OCI-M1 (cell line): Measurements from ENCODE around the gene SINHCAF.
"Not testable (repeated sequence)": the region's sequence is repeated elsewhere in the genome, so short reads cannot be mapped to it uniquely, and the experiment has no call there.

Experiments
- DNase-seq: peaks from one replicate; lab custom pipeline; 2025; lab: John Stamatoyannopoulos, UW

The SINHCAF gene

DNA sequence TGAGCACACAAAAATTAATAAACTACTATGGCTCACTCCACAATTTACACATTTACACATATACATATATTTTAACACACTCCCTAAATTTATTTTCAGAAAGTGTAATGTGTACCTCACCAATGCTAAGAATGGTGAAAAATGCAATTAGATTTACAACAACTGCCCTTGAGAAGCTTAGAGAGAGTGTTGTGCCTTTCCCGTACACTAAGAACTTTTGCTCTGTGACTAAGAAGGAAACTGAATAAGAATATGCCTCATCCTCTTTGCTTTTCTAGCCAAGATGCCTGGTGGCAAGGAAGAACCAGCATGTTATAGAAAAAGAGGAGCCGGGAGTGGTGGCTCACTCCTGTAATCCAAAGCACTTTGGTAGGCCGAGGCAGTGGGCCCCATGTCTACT is 62.3 kb downstream of the SINHCAF start:
- no peak for DNase-seq

DNA sequence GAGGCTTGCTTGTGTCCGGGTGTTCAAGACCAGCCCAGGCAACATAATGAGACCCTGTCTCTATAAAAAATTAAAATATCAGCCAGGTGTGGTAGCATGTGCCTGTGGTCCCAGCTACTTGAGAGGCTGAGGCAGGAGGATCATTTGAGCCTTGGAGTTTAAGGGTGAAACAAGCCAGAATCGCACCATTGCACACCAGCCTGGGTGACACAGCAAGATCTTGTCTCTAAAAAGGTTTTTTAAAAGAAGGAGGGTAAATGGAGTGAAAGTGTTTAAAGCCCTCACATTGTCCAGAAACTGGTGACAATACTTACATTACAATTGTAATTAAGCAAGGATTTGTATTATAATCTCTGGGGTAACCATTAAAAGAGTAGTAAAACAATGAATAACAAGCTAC is 64.2 kb downstream of the SINHCAF start:
- DNase-seq: no peak

DNA sequence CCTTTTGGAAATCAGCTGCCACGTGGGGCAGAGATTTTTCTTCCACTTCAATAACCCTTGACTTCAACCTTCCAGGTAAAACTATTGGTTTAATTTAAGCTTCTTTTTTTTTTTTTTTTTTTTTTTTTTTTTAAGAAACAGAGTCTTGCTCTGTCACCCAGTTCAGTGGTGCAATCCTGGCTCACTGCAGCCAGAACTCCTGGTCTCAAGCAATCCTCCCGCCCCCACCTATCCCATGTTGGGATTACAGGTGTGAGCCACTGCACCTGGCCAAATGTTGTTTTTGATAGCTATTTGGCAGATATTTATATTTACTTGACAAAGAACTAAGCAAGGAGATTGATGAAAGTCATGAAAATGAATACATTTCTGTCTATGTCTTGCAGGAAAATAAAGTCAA is 65.1 kb downstream of the SINHCAF start:
- no peak for DNase-seq

DNA sequence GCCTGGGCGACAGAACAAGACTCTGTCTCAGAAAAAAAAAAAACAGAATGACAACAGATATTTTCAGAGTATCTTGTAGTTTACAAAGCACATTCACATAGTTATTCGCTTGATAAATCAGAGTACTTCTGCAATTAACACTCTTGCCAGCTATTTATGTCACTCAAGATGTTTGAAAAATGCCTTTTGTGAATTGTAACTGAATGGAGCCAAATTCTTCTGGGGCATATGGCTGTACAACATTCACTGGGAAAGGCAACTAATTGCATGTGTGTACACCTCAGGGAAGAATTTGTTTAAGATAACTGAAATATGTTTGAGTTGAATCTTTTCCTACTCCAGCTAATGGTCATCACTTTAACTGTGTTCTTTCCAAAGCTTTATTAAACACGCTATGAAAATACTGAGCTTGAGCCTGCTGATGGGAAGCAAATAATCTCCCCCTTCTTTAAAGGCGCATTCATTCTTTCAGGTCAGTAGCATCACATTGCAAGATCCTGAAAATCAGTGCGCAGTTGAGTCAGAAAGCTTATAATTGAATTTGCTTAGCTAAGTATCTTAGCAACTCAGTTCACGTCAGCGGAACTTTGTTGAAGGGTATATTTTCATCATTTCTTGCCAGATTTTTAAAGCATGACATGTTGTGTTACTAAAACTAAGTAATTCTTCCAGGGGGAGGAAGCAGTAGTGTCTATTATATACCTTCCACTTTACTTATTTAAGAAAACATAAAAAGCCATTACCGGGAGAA is 66.6 kb downstream of the SINHCAF start:
- DNase-seq: no peak

DNA sequence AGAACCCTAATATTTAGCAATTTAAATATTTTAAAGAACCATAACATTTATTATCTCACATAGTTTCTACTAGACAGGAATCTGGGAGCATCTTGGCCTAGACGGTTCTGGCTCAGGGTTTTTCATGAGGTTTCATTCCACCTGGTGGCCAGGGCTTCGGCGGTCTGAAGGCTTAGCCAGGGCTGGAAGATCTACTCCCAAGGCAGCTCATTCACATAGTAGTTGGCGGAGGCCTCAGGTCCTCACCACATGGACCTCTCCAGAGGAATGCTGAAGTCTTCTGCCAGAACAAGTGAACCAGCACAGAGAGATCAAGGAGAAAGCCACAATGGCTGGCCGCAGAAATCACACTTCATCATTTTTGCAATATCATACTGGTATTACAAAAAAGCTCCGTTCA is 68.2 kb downstream of the SINHCAF start:
- no peak for DNase-seq

DNA sequence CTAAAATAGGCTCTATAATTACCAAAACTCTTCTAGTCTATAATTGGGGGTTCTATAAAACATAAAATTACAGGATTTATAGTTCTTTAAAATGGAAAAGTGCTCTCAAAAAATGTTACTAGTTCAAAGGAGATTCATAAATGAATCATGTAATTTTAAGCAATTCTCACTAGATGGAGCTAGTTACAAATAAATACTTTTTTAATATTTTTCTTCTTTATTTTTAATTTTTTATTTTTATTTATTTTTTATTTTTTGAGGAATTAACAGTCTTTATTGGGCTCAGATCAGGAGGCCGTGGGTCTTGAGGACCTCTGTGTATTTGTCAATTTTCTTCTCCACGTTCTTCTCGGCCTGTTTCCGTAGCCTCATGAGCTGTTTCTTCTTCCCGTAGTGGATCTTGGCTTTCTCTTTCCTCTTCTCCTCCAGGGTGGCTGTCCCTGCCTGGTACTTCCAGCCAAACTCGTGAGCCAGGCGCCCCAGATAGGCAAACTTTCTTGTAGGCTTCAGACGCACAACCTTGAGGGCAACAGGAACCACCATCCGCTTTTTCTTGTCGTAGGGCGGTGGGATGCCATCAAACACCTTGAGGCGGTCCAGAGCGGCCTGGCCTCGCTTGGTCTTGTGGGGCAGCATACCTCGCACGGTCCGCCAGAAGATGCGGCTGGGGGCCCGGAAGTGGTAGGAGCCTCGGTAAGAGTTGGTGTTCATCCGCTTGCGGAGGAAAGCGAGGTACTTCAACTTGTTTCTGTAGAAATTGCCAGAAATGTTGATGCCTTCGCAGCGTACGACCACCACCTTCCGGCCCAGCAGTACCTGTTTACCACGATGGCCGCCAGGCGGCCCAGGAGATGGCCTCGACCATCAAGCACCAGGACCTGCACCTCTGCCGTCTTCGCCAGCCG is 74.0 kb downstream of the SINHCAF start:
- DNase-seq: peak; percentile 29

DNA sequence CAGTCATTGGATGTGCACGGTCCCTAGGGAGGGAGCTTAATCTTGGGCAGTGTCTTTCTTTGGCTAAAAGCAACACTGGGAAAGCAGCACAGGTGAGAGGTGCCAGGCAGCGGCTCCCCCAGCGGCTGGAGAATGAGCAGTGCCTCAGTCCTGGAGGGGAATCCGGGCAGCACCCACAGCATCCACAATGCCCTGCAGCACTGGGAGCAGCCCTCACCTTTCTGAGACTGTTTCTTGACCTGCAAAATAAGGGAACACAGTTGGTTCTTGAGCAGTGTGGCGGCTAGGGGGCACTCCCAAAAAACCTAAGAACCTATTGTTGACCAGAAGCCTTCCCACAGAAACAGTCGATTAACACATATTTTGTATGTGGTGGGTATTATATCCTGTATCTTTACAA is 75.8 kb downstream of the SINHCAF start:
- DNase-seq: no peak

DNA sequence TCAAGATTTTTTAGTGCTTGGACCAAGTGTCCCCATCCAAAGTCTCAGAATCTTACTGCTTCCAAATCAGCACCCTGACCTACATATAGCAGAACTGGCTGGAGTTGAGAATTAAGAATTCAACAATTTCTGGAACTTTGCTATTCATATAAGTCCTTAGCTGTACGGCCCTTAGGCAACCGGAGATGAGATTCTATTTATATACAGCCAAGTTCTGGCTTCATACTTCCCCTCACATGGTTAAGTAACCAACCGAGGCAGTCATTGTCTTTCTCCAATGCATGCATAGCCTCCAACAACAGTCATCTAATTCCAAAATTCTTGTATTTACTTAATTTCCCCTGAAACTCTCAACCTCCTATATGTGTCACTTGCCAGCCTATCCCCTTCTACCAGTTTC is 76.6 kb downstream of the SINHCAF start:
- DNase-seq: no peak

DNA sequence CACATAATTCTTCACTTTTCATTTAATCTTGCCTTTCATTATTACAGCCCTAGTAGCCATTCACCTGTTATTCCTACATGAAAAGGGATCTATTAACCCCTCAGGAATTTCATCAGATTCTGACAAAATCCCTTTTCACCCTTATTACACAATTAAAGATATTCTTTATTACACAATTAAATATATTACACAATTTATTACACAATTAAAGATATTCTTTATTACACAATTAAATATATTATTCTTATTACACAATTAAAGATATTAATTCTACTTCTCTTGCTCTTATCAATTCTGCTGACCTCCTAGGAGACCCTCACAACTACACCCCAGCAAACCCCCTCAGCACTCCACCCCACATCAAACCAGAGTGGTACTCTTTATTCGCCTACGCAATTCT is 77.1 kb downstream of the SINHCAF start:
- no peak for DNase-seq

DNA sequence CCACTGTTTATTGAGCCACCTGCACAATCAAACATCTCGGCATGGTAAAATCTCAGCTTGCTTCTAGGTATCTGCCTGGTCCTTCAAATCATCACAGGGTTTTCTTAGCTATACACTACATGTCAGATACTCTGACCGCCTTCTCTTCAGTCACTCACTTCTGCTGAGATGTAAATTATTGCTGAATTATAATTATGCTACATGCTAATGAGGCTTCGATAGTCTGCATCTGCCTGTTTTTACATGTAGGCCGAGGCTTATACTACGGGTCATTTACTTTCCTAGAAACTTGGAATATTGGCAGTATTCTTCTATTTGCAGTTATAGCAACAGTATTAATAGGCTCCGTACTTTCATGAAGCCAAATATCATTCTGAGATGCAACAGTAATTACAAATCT is 77.6 kb downstream of the SINHCAF start:
- no peak for DNase-seq

DNA sequence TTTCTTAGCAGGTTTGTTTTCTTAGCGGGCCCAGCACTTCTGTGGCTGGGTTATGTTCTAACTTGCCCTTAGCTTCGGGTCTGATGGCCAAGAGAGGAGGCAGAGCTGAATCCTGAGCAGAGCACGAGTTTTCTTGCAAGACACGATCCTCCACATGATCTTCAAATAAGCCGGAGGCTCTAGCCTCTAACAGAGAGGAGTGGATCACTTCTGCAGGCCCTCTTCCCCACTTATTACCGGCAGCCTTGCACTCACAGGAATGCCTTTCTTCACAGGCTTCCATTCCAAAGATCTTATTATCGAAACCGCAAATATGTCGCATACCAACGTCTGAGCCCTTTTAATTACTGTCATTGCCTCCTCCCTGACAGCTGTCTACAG is 79.5 kb downstream of the SINHCAF start:
- no peak for DNase-seq

DNA sequence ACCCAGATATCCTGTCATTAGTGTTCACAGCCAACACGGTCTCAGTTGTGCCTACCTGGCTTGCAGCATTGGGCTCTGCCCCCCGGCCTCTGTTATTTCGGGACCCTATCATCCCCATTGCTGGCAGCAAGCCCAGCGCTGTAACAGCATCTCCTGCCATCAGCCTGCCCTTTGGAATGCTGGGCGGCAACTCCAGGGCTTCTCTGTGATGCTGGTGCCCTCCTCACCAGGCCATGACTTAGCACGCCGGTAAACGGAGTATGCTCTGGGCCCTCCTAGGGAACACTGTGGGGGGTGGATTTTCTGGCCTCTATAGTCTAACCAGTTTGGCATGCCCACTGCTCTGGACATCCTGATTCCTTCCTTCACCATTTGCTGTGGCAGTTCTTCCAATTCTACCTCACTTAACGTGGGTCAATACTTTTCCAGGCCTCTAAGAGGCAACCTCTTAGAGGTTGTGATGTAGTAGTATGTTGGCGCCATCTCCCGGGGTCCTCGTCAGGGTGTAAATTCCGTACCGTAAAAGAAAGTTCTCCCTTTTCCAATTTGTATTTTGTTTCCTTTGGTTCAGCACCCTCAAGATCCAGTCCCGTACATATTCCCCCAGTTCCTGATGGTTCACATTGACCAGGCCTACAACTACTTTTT is 80.0 kb downstream of the SINHCAF start:
- DNase-seq: peak; percentile 28

DNA sequence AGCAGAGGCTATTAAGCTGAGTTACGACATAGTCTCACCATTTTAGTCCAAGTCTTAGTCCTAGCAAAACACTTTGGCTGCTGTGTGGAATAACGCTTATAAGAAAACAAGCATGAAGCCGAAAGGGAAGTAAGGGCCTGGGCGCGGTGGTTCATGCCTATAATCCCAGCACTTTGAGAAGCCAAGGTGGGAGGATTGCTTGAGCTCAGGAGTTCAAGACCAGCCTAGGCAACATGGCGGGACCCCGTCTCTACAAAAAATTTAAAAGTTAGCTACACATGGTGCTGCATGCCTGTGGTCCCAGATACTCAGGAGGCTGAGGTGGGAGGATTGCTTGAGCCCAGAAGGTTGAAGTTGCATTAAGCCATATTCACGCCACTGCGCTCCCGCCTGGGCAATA is 83.5 kb downstream of the SINHCAF start:
- DNase-seq: not testable (repeated sequence)

DNA sequence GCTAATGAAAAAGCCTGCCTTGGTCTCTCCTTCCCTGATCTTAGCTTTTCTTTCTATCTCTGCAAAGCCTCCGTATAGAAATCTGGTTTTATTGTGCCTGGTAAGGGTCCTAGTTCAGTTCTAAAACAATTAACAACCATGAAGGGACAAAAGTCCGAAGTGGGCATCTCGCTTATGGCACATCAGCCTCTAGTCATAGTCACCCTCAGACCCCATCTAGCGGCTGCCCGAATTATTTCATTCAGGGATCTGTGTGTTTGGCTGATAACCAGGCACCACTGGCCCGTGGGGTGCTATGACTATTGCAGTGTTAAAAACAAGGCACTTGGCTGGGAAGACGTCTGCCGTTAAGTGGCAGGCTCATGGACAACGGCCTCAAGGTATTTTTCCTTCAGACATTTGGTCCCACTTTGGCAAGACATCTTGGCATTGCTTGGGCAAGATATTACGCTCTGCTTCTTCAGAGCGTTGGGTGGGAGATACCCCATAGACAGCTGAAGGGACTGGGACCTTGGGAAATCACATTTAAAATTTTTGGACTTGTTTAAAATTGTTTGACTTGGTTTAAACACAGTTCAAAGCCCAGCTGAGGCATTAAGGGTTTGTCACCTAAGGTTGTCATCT is 87.1 kb downstream of the SINHCAF start:
- DNase-seq: peak; percentile 83

DNA sequence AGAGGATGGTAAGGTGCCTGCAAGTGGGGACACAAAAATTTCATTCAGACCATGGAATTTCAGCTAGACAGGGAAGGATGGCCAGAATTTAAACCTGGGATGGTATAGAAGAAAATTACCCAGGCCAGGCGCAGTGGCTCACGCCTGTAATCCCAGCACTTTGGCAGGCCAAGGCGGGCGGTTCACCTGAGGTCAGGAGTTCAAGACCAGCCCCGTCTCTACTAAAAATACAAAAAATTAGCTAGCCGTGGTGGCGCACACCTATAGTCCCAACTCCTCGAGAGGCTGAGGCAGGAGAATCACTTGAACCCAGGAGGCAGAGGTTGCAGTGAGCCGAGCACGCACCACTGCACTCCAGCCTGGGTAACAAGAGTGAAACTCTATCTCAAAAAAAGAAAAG is 87.6 kb downstream of the SINHCAF start:
- not testable (repeated sequence) for DNase-seq

DNA sequence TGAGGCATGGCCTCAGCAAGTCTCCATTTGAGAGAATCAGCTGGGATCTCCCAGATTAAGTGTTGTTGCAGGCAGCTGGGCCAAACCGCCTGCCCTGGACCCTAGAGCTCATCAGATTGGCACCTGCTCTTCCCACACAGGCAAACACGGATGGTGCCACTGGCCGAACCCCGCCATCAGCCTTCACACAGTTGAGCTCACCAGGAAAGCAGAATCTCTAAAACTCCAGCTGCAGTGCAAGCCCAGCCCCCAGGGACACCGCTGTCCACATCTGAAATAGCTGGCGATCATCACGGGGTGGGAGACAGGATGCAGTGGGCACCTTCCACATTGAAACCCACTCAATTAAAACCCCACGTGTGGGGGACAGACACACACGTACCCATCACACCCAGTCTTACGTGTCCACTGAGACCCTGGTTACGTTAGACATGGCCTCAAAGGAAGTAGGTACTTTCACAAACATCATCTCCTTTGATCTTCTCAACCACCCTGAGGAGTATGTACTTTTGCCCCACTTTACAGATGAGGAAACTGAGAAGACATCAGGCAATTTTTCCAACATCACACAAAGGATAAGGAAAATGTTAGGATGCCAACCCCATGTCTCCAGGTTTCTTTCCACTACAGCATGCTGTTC is 88.8 kb downstream of the SINHCAF start:
- DNase-seq: no peak

DNA sequence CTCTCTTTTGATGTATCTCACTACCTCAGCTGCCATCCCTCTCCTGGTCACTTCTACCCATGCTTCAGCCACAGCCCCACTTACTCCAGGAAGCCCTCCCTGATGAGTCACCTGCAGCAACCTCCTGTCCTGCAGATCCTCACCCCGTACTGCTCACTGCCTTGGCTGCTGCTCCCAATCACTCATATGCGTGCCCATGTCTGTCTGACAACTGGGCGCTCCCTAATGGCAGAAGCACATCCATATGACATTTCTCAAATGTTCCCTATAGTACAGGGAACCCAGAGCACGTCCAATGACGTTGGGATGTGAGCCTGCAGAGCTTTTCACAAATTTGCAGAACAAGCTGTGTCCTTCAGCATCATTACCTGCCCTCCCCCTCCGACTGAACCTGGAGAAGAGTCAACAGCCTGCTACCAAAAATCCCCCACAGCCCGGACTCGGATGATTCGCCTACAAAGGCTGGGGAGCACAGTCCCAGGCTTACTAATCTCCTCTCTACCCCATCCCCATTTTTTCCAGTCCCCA is 90.0 kb downstream of the SINHCAF start:
- no peak for DNase-seq

DNA sequence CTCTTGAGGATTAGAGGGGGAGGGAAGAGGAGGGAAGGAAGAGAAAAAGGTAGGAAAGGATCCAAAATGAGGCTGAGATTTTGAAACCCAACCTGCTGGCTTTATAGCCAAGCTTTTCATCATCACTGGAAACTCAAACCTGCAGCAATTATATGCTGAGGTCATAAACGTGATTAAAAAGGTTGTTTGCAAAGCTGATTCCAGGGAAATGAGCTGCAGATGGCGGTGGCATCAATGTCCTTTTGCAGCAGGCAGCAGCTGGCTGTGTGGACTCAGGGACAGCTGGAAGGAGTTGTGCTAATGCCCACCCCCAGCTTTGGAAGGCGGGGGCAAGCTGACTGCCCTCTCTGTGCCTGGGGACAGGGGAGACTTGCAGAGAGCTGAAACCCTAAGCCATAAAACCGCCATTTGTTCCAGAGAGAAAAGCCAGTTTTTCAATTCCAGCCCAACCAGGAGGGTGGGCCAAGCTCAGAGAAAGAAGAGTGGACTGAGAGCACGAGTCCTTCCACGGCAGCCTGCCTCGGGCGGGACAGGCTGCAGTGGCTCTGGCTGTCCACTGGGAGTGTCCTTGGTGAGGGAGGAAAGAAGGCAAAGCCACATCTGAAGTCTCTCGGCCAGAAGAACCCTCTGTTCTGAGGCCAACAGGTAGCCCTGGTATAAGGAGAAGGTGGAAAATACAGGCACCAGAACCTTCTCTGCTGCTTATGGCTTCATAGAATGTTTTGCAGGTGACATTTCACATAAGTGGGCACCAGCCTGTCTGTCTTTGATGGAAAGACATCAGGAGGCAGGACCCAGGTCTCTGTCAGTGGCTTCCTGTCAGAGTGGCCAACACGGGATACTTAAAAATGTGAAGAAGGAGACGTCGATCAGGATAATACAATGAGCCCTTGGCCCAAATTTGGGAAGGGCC is 90.7 kb downstream of the SINHCAF start:
- DNase-seq: peak; percentile 55

DNA sequence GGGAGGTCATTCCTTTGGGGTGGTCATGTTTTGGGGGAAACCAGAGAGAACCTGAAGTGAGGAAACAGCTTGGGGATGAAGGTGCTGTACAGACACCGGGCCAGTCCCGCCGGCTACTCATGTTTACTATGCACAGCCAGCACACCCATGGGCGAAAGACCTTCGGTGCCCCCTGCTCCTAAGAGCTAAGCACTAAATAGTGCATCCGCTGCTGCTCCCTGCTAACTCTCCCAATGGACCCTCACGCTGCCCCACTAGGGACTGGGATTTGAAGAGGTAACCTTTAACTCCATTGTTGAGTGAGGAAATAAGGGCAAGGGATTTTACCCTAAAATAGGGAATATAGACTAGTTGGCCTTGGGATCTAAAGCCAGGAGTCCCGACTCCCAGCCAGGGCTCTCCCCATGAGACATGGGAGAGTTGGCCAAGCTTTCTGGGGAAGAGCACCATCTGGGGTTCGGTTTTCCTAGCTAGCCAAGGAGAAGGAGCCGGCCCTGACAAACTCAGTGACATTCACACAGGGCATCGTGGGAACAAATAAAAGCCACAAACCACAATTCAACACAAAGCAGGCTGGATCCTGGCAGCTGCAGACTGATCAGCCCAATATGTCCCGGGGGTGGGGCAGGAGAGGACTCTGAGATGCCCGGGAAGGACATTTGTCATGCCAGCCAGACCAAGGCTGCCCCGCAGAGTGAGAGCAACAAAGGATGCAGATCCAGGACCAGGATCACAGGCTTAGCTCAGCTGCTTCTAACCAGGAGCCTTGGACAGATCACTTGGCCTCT is 91.7 kb downstream of the SINHCAF start:
- no peak for DNase-seq
